SK-N-DZ (cell line): ENCODE data around the gene TRIM32. TPM values are rescaled to one million over a fixed set of nuclear protein-coding genes. Genes with fewer than 3 reads are reported as not detected.

Experiments used
- DNase-seq: peaks from one replicate; pipeline ENCODE4 v3.0.0-alpha.2; 2015; ENCODE audit warnings: low spot score
- polyA plus RNA-seq, 2 experiments: library from polyadenylated mRNA; depleted of rRNA; stranded (reverse); fragments of >200 nt; gene quantifications; 2 replicates each; pipeline ENCODE4 v1.2.3, GENCODE V29; 2014

TRIM32 gene
- 10.0 TPM in 2 replicates for polyA plus RNA-seq (2014; cell fraction: cytosol; rRNA removed)
- polyA plus RNA-seq (2014; cell fraction: nucleus; rRNA removed), result 5.4 and 6.7 TPM in 2 replicates

GRCh38 chr9:116687074-116687753 lies at the start of gene TRIM32:
TSS of gene TRIM32 (plus strand) at chr9:116687305. CDS start at chr9:116697743, 10,438 bp downstream.
- peak; percentile 95 for DNase-seq

GRCh38 chr9:116639251-116639741 lies 47.8 kb upstream of the TRIM32 start:
- peak; percentile 85 for DNase-seq

DNA sequence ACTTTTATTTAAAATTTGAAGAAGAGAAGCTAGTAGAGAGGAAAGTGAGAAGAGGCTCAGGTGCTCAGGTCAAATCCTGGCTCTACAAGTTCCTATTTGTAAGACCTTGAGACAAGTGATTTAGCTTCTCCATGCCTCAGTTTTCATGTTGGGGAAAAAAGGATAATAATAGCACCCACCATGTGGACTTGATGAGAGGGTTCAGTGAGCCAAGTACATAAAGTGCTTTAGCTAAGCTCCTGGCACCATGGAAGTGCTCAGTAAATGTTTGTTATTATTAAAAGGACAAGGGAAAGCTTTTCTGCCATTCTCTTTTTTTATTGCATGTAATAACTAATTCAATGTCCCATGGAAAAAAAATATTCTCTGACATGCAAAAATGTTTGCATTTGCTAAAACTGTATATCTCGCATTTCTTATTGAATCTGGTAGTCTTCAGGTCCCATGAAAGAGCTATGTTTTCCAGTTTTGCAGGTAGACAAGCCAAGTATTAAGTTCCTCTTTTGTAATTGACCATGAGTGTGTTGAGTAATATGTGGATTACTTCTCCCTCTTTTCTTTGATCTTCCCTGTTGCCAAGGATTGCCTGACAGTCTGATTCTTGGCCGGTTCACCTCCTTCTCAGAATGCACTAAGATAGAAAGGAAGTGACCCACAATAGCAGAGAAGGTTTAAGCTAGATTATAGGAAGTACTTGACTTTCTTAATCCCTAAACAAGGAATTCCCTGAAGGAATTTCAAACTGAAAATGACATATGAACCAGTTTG lies 45.6 kb upstream of the TRIM32 start:
- DNase-seq, result no peak

DNA sequence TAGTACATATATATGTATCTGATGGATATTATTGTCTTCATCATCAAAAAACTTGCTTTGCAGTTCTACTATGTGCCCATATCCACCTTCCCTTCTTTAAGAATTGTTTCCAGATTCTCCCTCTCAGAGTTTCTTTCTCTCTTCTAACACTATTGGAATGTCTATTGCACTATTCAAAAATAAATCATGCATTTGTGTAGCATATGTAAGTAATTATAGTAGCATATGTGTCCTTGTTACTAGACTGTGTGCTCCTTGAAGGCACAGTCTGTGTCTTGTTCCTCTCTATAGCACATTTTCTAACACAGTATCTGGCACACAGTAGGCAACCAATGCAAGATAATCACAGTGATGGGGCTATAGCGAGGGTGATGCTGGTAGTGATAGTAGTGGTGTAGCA lies 43.4 kb upstream of the TRIM32 start:
- no peak for DNase-seq

- no peak for DNase-seq
Measured at GRCh38 chr9:116644091-116644688, 42.9 kb upstream of the TRIM32 start.

GRCh38 chr9:116646661-116647514 lies 40.2 kb upstream of the TRIM32 start:
- DNase-seq, result peak; percentile 47

DNA sequence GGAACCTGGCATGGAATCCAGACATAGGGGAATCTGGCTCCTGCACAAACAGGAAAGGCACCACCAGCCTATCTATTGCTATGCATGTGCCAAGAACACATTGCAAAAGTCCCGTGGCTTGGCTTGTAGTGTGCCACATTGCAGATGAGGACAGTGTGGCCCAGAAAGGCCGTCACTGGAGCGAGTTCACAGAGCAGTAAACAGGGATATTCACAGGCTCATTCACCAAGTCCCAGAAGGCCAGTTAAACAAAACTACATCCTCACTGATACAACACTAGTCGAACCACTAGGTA lies 39.6 kb upstream of the TRIM32 start:
- DNase-seq, result no peak

GRCh38 chr9:116653348-116654058 lies 33.6 kb upstream of the TRIM32 start:
- DNase-seq, result no peak

GRCh38 chr9:116654059-116654355 lies 33.1 kb upstream of the TRIM32 start:
- no peak for DNase-seq

GRCh38 chr9:116656501-116656971 lies 30.6 kb upstream of the TRIM32 start:
- DNase-seq, result no peak

GRCh38 chr9:116656977-116657376 lies 30.1 kb upstream of the TRIM32 start:
- no peak for DNase-seq

GRCh38 chr9:116658265-116658664 lies 28.8 kb upstream of the TRIM32 start:
- no peak for DNase-seq

GRCh38 chr9:116661037-116661954 lies 25.8 kb upstream of the TRIM32 start:
- DNase-seq, result peak; percentile 70

- DNase-seq, result no peak
Measured at GRCh38 chr9:116662646-116663310, 24.3 kb upstream of the TRIM32 start.

GRCh38 chr9:116663581-116663980 lies 23.5 kb upstream of the TRIM32 start:
- DNase-seq, result no peak

DNA sequence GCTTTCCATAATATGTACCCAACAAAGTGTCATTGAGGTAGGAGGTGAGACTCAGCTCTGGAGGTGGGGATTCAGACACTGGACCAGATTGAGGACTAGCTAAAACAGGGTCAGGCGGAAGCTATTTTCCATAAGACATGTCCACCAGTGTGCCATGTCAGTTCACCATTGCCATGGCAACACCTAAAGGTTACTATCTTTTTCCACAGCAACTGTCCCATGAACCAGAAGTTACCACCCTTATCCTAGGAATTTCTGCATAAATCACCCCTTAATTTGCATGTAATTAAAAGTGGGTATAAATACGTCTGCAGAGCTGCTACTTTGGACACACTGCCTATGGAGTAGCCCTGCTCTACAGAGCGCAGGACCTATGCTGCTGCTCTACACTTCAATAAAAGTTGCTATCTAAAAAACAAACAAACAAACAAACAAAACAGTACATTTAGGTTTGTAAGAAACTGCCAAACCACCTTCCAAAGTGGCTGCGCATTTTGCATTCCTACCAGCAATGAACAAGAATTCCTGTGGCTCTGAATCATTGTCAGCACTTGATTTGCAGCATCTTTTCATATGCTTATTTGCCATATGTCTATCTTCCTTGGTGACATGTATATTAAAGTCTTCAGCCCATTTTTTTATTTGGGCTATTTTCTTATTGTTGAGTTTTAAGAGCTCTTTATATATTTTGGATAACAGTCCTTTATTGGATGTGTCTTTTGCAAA lies 18.0 kb upstream of the TRIM32 start:
- no peak for DNase-seq

DNA sequence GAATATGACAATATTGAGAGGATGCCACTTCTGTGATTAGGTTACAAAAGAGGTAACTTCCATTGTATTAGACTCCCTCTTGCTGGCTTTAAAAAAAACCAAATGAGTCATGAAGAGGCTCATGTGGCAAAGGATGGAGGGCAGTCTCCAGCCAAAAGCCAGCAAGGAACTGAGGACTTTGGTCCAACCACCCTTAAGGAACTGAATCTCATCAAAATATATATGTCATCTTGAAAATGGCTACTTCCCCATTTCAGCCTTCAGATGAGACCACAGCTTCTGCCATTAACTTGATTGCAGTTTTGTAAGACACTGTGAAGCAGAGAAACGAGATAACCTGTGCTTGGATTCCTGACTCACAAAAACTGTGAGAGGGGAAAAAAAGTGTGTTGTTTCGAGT lies 15.5 kb upstream of the TRIM32 start:
- DNase-seq, result no peak

GRCh38 chr9:116673375-116673774 lies 13.7 kb upstream of the TRIM32 start:
- DNase-seq, result no peak
